Body of pancreas (tissue), 4 donors: ENCODE results near the gene SETBP1. TPM values are rescaled to one million over a fixed set of nuclear protein-coding genes. Genes with fewer than 3 reads are reported as not detected.

Experiments used
- ATAC-seq: fragments of 150-250 bp; one replicate; pipeline ENCODE4 v1.9.1; 2016
- DNase-seq, 4 donors: peaks; one replicate each; pipeline ENCODE4 v3.0.0-alpha.2; 2019
- H3K27ac ChIP-seq, 4 donors: fragments of 200-600 bp; sonication (generic); 1 replicate in 3 of 4; 2 replicates in 1 of 4; pipeline versions ENCODE4 v1.5.1 to v1.6.1; 2016 to 2019; ENCODE audit warnings: mild to moderate bottlenecking in 1 of 4, mixed read lengths in 1 of 4, moderate library complexity in 1 of 4
- H3K27me3 ChIP-seq, 2 donors: fragments of 200-600 bp; sonication (generic); one replicate each; pipeline ENCODE4 v1.6.0; 2016; ENCODE audit warnings: mild to moderate bottlenecking in 1 of 2
- H3K36me3 ChIP-seq, 2 donors: fragments of 200-600 bp; sonication (generic); replicated peaks in 1 of 2; 2 replicates each; pipeline ENCODE4 v1.5.1; 2016; ENCODE audit warnings: low read depth in 2 of 2; ENCODE audit not compliant: insufficient read depth in 1 of 2
- H3K4me1 ChIP-seq: fragments of 200-600 bp; sonication (generic); one replicate; pipeline ENCODE4 v1.6.0; 2016
- H3K4me3 ChIP-seq, 2 donors: fragments of 200-600 bp; sonication (generic); 1 replicate in 1 of 2; 2 replicates in 1 of 2; pipeline ENCODE4 v1.5.1; 2016 to 2019
- H3K9me3 ChIP-seq, 3 donors: fragments of 200-600 bp; sonication (generic); 1 replicate in 2 of 3; 2 replicates in 1 of 3; pipeline ENCODE4 v1.5.1; 2016
- CTCF ChIP-seq, 7 experiments: fragments of 450-650 bp in 4 of 7; fragments of 200-600 bp in 3 of 7; sonication (generic) in 3 of 7; IDR thresholded peaks; one replicate each; pipeline ENCODE4 v1.5.1; 2016 to 2019; ENCODE audit warnings: antibody characterized with exemption in 7 of 7
- POLR2A ChIP-seq, 3 donors: fragments of 450-650 bp; IDR thresholded peaks; one replicate each; pipeline ENCODE4 v1.6.1; 2016; ENCODE audit warnings: antibody characterized with exemption in 3 of 3, mild to moderate bottlenecking in 2 of 3
- WGBS, 2 donors: methylation state at CpG; one replicate each; pipeline ENCODE4 v1.1.5; 2017; 5-methylcytosine and 5-hydroxymethylcytosine counted together
- intact Hi-C: fragments of 100-400 bp; cut with DNase I; formaldehyde crosslinking; loops from one replicate; pipeline ENCODE4 v1.15.1; 2023
- total RNA-seq, 2 donors: library from RNA; depleted of rRNA; stranded (reverse); fragments of >200 nt; gene quantifications; one replicate each; pipeline ENCODE4 v1.1.0, GENCODE V29; 2016

SETBP1 gene
- total RNA-seq, 2 donors from 2014 or later = 23.6 to 37.2 TPM

GRCh38 chr18:44899832-44900231 is 219.1 kb downstream of the SETBP1 start:
- intact Hi-C loops = loop anchor here (10.0 kb wide), 1 partner anchor 85 kb away; no protein-coding TSS in a partner anchor
- DNase-seq (no peak), ATAC-seq (no peak)
- H3K4me1 ChIP-seq = peaks cover 55% of the 10 kb centered on the region
- TF ChIP-seq POLR2A (IDR thresholded peaks at IDR 0.05) (no peak), CTCF (IDR thresholded peaks at IDR 0.05) (peak in 1 of 7 experiments; percentile 13)
- H3K9me3 ChIP-seq = no peaks in the 10 kb centered on the region
- H3K4me3 ChIP-seq = no peak overlapping the region
- H3K36me3 ChIP-seq = no peaks in the 10 kb centered on the region
- no peaks in the 10 kb centered on the region for H3K27me3 ChIP-seq
- no peak overlapping the region for H3K27ac ChIP-seq

- Histone ChIP-seq H3K9me3 (no peaks in the 10 kb centered on the region), H3K4me1 (peaks cover 50% of the 10 kb centered on the region), H3K27me3 (no peaks in the 10 kb centered on the region), H3K27ac (peak overlapping the region in 1 of 4 donors; percentile 18), H3K4me3 (no peak overlapping the region), H3K36me3 (no peaks in the 10 kb centered on the region)
- ATAC-seq = no peak
- WGBS, 2 donors = 71 to 84% methylated on average over 3 of the region's 3 CpGs
- intact Hi-C loops = loop anchor here (10.0 kb wide), 1 partner anchor 86 kb away; no protein-coding TSS in a partner anchor
- DNase-seq = no peak
- TF ChIP-seq POLR2A (IDR thresholded peaks at IDR 0.05) = no peak
- no peak for TF ChIP-seq CTCF (IDR thresholded peaks at IDR 0.05)
These were observed 219.9 kb downstream of the SETBP1 start for GRCh38 chr18:44900627-44901026.

- Histone ChIP-seq H3K27me3 (no peaks in the 10 kb centered on the region), H3K9me3 (no peaks in the 10 kb centered on the region), H3K4me3 (no peak overlapping the region), H3K27ac (no peak overlapping the region), H3K4me1 (peaks cover 49% of the 10 kb centered on the region), H3K36me3 (no peaks in the 10 kb centered on the region)
- intact Hi-C loops = loop anchor here (10.0 kb wide), 1 partner anchor 86 kb away; no protein-coding TSS in a partner anchor
- 90 to 92% methylated on average over 2 of the region's 2 CpGs for WGBS, 2 donors
- TF ChIP-seq CTCF (IDR thresholded peaks at IDR 0.05) = peak in 1 of 7 experiments; percentile 7
- no peak for TF ChIP-seq POLR2A (IDR thresholded peaks at IDR 0.05)
- ATAC-seq (no peak), DNase-seq (no peak)
These were observed 220.6 kb downstream of the SETBP1 start for GRCh38 chr18:44901283-44901682.

DNA sequence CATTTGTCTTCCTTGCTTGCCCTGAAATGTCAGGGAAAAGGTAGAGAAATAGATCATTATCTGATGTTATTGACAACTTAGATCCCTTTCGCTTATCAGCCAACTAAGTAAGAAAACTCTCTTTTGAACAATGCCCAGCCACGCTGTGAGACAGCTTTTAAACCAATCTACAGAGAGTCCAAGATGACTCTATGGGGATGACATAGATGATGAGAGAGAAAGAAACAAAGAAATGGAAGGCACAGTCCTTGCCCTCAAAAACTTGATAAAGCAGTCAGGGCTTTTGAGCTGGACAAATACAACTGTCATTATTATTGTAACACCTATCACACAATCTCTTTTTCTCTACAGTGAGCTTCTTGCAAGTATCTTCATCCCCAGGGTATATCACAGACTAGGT is 222.6 kb downstream of the SETBP1 start:
- peaks cover 36% of the 10 kb centered on the region for H3K4me1 ChIP-seq
- intact Hi-C loops = loop anchor here (10.0 kb wide), 1 partner anchor 89 kb away; no protein-coding TSS in a partner anchor
- no peak overlapping the region for H3K4me3 ChIP-seq
- no peak overlapping the region for H3K27ac ChIP-seq
- ATAC-seq (no peak), DNase-seq (no peak)
- H3K36me3 ChIP-seq = no peaks in the 10 kb centered on the region
- no peaks in the 10 kb centered on the region for H3K9me3 ChIP-seq
- no peak for TF ChIP-seq POLR2A (IDR thresholded peaks at IDR 0.05)
- TF ChIP-seq CTCF (IDR thresholded peaks at IDR 0.05) = no peak
- H3K27me3 ChIP-seq = no peaks in the 10 kb centered on the region
- whole genome bisulfite sequencing, 2 donors = 96 to 98% methylated on average over 2 of the region's 2 CpGs

GRCh38 chr18:44904768-44905167 is 224.1 kb downstream of the SETBP1 start:
- H3K36me3 ChIP-seq = no peaks in the 10 kb centered on the region
- no peak overlapping the region for H3K27ac ChIP-seq
- H3K9me3 ChIP-seq = no peaks in the 10 kb centered on the region
- intact Hi-C loops = loop anchor here (10.0 kb wide), 1 partner anchor 90 kb away; no protein-coding TSS in a partner anchor
- H3K27me3 ChIP-seq = no peaks in the 10 kb centered on the region
- H3K4me1 ChIP-seq = peaks cover 26% of the 10 kb centered on the region
- TF ChIP-seq POLR2A (IDR thresholded peaks at IDR 0.05) = no peak
- TF ChIP-seq CTCF (IDR thresholded peaks at IDR 0.05) = no peak
- ATAC-seq (no peak), DNase-seq (no peak)
- 95 to 97% methylated on average over 2 of the region's 2 CpGs for WGBS, 2 donors
- no peak overlapping the region for H3K4me3 ChIP-seq
